B cell (primary cell): ENCODE data around the gene XCL2. TPM values are rescaled to one million over a fixed set of nuclear protein-coding genes. Genes with fewer than 3 reads are reported as not detected.

Source experiments
- ATAC-seq: fragments of 200-7000 bp; cut with Tn5 transposase; one replicate; pipeline ENCODE4 v1.10.0; 2021; ENCODE audit warnings: low read depth, mild to moderate bottlenecking, moderate number of reproducible peaks, moderate library complexity
- CTCF ChIA-PET: fragments of 350-600 bp; sonication (Branson Sonifier 250); formaldehyde crosslinking; loops from one replicate; lab custom pipeline; 2021; ENCODE audit warnings: antibody characterized with exemption, inconsistent platforms; lab: Charles Lee
- POLR2A ChIA-PET: fragments of 350-600 bp; sonication (Branson Sonifier 250); formaldehyde crosslinking; loops from one replicate; lab custom pipeline; 2021; ENCODE audit warnings: antibody characterized with exemption; lab: Charles Lee
- DNase-seq: peaks from one replicate; pipeline ENCODE4 v3.0.0; 2013
- H2AFZ ChIP-seq: 2 replicates; pipeline ENCODE4 v1.6.1; 2012; ENCODE audit warnings: mild to moderate bottlenecking, low read depth, low read length; ENCODE audit not compliant: insufficient read depth, poor library complexity, severe bottlenecking
- H3K27ac ChIP-seq, 2 donors: 1 replicate in 1 of 2; 2 replicates in 1 of 2; pipeline ENCODE4 v1.5.1; 2012 to 2013; ENCODE audit warnings: low read length in 2 of 2, mild to moderate bottlenecking in 2 of 2, moderate library complexity in 1 of 2
- H3K27me3 ChIP-seq, 4 experiments: fragments of 200-600 bp in 1 of 4; sonication (generic) in 1 of 4; replicated peaks in 1 of 4; 1 replicate in 2 of 4; 2 replicates in 2 of 4; pipeline versions ENCODE4 v1.6.1 to v1.7.0; 2013 to 2016; ENCODE audit warnings: low read length in 3 of 4, mild to moderate bottlenecking in 2 of 4, mixed read lengths in 1 of 4, moderate library complexity in 1 of 4; ENCODE audit not compliant: insufficient read depth in 4 of 4, control insufficient read depth in 3 of 4; ENCODE audit errors: control extremely low read depth in 1 of 4
- H3K36me3 ChIP-seq, 2 experiments: replicated peaks in 1 of 2; 1 replicate in 1 of 2; 2 replicates in 1 of 2; pipeline versions ENCODE4 v1.6.1 to v1.7.1; 2013; ENCODE audit warnings: low read length in 1 of 2; ENCODE audit not compliant: insufficient read depth in 2 of 2, control insufficient read depth in 1 of 2; ENCODE audit errors: control extremely low read depth in 1 of 2, extremely low read depth in 1 of 2
- H3K4me1 ChIP-seq, 2 donors: fragments of 200-600 bp in 1 of 2; sonication (generic) in 1 of 2; 1 replicate in 1 of 2; 2 replicates in 1 of 2; pipeline versions ENCODE4 v1.5.1 to v1.6.1; 2013 to 2017; ENCODE audit warnings: low read length in 2 of 2; ENCODE audit not compliant: control insufficient read depth in 2 of 2, insufficient read depth in 2 of 2
- H3K4me2 ChIP-seq: replicated peaks from 2 replicates; pipeline ENCODE3; 2012; ENCODE audit warnings: mild to moderate bottlenecking, low read depth, low read length; ENCODE audit not compliant: poor library complexity, severe bottlenecking
- H3K4me3 ChIP-seq, 5 experiments: fragments of 200-600 bp in 1 of 5; sonication (generic) in 1 of 5; 1 replicate in 3 of 5; 2 replicates in 2 of 5; pipeline versions ENCODE4 v1.5.1 to v1.7.0; 2011 to 2016; ENCODE audit warnings: low read length in 4 of 5, mild to moderate bottlenecking in 4 of 5, low read depth in 2 of 5, control low read depth in 1 of 5, moderate library complexity in 1 of 5; ENCODE audit not compliant: insufficient read depth in 1 of 5; ENCODE audit errors: control extremely low read depth in 1 of 5, extremely low read depth in 1 of 5
- H3K79me2 ChIP-seq: fragments of 200-600 bp; sonication (generic); one replicate; pipeline ENCODE4 v1.6.0; 2016; ENCODE audit warnings: low read length; ENCODE audit not compliant: control insufficient read depth, insufficient read depth
- H3K9ac ChIP-seq: fragments of 200-600 bp; sonication (generic); 2 replicates; pipeline ENCODE4 v1.6.1; 2017; ENCODE audit warnings: mild to moderate bottlenecking, low read length, moderate library complexity
- H3K9me3 ChIP-seq, 3 donors: one replicate each; pipeline versions ENCODE4 v1.6.1 to v1.7.1; 2013; ENCODE audit warnings: low read length in 2 of 3; ENCODE audit not compliant: control insufficient read depth in 2 of 3, insufficient read depth in 1 of 3; ENCODE audit errors: control extremely low read depth in 1 of 3
- H4K20me1 ChIP-seq: 2 replicates; pipeline ENCODE4 v1.6.0; 2012; ENCODE audit warnings: mild to moderate bottlenecking, low read length; ENCODE audit not compliant: insufficient read depth, control insufficient read depth, poor library complexity, severe bottlenecking
- H3K27ac Mint-ChIP-seq: one replicate; pipeline ENCODE4 v1.8.0; 2021; ENCODE audit warnings: mixed read lengths
- H3K27me3 Mint-ChIP-seq: one replicate; pipeline ENCODE4 v1.8.0; 2021; ENCODE audit warnings: mixed read lengths
- H3K4me1 Mint-ChIP-seq: one replicate; pipeline ENCODE4 v1.8.0; 2021; ENCODE audit warnings: mixed read lengths
- H3K4me3 Mint-ChIP-seq: one replicate; pipeline ENCODE4 v1.8.0; 2021; ENCODE audit warnings: mixed read lengths
- H3K9me3 Mint-ChIP-seq: one replicate; pipeline ENCODE4 v1.8.0; 2022; ENCODE audit warnings: mixed read lengths; ENCODE audit not compliant: insufficient read depth
- EZH2 ChIP-seq: IDR thresholded peaks from 2 replicates; pipeline ENCODE4 v1.6.1; 2012; ENCODE audit warnings: borderline replicate concordance, low read depth, mild to moderate bottlenecking, moderate library complexity, low read length; ENCODE audit not compliant: insufficient read depth, poor library complexity, severe bottlenecking
- intact Hi-C: fragments of 100-400 bp; cut with micrococcal nuclease; formaldehyde crosslinking; loops from one replicate; pipeline ENCODE4 v1.10.0; 2022
- polyA plus RNA-seq: library from polyadenylated mRNA; depleted of rRNA; stranded (reverse); fragments of >200 nt; gene quantifications from 2 replicates; pipeline ENCODE4 v1.2.3, GENCODE V29; 2012
- total RNA-seq, 2 donors: library from RNA; stranded (reverse); fragments of 120-200 nt in 1 of 2; gene quantifications; 1 replicate in 1 of 2; 2 replicates in 1 of 2; pipeline versions ENCODE4 v1.2.3 to v1.2.4, GENCODE V29; 2013 to 2022
- TF ChIP-seq, protein P1 (sequence below): fragments of 200-600 bp; IDR thresholded peaks from one replicate; pipeline ENCODE4 v1.8.0; 2022; ENCODE audit warnings: antibody characterized with exemption, mild to moderate bottlenecking

XCL2 gene
- total and polyA plus RNA-seq, 2 donors (not counting 1 experiment from before 2014, with no cell fraction given) = 1.5 TPM; not detected in 1

DNA sequence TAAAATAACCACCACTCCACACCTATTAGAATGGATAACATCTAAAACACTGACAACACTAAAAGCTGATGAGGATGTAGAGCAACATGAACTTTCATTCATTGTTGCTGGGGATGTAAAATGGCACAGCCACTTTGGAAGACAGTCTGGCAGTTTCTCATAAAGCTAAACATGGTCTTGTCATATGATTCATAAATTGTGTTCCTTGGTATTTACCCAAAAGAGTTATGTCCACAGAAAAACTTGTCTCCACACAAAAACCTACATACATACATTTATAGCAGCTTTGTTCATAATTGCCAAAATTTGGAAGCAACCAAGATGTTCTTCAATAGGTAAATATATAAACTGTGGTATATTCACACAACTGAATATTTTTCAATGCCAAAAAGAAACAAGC is 16.6 kb upstream of the XCL2 start:
- intact Hi-C loops = no loop called here
- Mint-ChIP-seq H3K27ac (no peak overlapping the region), H3K4me3 (no peak overlapping the region), H3K27me3 (peaks cover 17% of the 10 kb centered on the region), H3K9me3 (peaks cover 4% of the 10 kb centered on the region), H3K4me1 (no peaks in the 10 kb centered on the region)
- Histone ChIP-seq H3K27me3 (no peaks in the 10 kb centered on the region), H3K36me3 (no peaks in the 10 kb centered on the region), H3K27ac (no peak overlapping the region), H2AFZ (no peak overlapping the region), H3K9ac (no peak overlapping the region), H3K4me1 (no peaks in the 10 kb centered on the region), H4K20me1 (no peaks in the 10 kb centered on the region), H3K9me3 (no peaks in the 10 kb centered on the region), H3K79me2 (no peaks in the 10 kb centered on the region), H3K4me3 (no peak overlapping the region), H3K4me2 (no peak overlapping the region)
- DNase-seq = no peak
- ChIA-PET CTCF (no interaction called here), POLR2A (no interaction called here)
- ATAC-seq = no peak
- TF ChIP-seq, protein P1, sequence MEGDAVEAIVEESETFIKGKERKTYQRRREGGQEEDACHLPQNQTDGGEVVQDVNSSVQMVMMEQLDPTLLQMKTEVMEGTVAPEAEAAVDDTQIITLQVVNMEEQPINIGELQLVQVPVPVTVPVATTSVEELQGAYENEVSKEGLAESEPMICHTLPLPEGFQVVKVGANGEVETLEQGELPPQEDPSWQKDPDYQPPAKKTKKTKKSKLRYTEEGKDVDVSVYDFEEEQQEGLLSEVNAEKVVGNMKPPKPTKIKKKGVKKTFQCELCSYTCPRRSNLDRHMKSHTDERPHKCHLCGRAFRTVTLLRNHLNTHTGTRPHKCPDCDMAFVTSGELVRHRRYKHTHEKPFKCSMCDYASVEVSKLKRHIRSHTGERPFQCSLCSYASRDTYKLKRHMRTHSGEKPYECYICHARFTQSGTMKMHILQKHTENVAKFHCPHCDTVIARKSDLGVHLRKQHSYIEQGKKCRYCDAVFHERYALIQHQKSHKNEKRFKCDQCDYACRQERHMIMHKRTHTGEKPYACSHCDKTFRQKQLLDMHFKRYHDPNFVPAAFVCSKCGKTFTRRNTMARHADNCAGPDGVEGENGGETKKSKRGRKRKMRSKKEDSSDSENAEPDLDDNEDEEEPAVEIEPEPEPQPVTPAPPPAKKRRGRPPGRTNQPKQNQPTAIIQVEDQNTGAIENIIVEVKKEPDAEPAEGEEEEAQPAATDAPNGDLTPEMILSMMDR = no peak
- TF ChIP-seq EZH2 = no peak

DNA sequence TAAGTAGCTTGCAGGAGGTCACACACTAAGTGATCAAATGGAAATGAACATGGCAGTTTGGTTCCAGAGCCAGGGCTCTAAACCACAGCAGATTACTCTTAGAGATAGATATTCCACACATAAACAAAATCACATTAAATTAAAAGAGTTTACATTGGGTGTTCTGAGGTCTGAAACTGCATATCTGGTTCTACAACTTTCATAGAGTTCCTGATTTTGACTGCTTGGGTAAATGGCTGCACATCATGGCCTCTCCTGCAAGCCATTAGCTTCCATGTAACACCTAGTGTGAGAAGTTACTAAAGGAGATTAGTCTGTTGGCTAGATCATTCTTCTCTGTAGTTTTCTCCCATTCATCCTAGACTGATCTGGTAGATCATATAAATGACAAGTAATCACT is 12.8 kb upstream of the XCL2 start:
- Mint-ChIP-seq H3K4me1 (no peaks in the 10 kb centered on the region), H3K27me3 (peaks cover 18% of the 10 kb centered on the region), H3K9me3 (no peaks in the 10 kb centered on the region), H3K27ac (no peak overlapping the region), H3K4me3 (no peak overlapping the region)
- ATAC-seq = no peak
- no peak overlapping the region for H3K27ac ChIP-seq
- H3K36me3 ChIP-seq = no peaks in the 10 kb centered on the region
- no peak overlapping the region for H3K9ac ChIP-seq
- H3K27me3 ChIP-seq = no peaks in the 10 kb centered on the region
- H3K4me1 ChIP-seq = no peaks in the 10 kb centered on the region
- H4K20me1 ChIP-seq = no peaks in the 10 kb centered on the region
- POLR2A ChIA-PET = no interaction called here
- no peaks in the 10 kb centered on the region for H3K79me2 ChIP-seq
- CTCF ChIA-PET = no interaction called here
- H3K4me3 ChIP-seq = no peak overlapping the region
- no peak for TF ChIP-seq EZH2
- TF ChIP-seq, protein P1 = no peak
- intact Hi-C loops = no loop called here
- no peak overlapping the region for H3K4me2 ChIP-seq
- H3K9me3 ChIP-seq = no peaks in the 10 kb centered on the region
- no peak overlapping the region for H2AFZ ChIP-seq
- no peak for DNase-seq
